CD14-positive monocyte (primary cell): ENCODE results near the gene SLC7A8. TPM values are rescaled to one million over a fixed set of nuclear protein-coding genes. Genes with fewer than 3 reads are reported as not detected.

Experiments used
- DNase-seq, 3 donors: peaks; one replicate each; pipeline ENCODE4 v3.0.0-alpha.2; 2011 to 2022
- H2AFZ ChIP-seq: 2 replicates; pipeline ENCODE4 v1.6.0; 2012; ENCODE audit warnings: mild to moderate bottlenecking, low read depth, low read length, inconsistent platforms; ENCODE audit not compliant: insufficient read depth, poor library complexity, severe bottlenecking
- H3K27ac ChIP-seq, 2 donors: 1 replicate in 1 of 2; 2 replicates in 1 of 2; pipeline ENCODE4 v1.5.1; 2012 to 2013; ENCODE audit warnings: low read length in 2 of 2, control low read depth in 1 of 2, inconsistent platforms in 1 of 2, low read depth in 1 of 2, mild to moderate bottlenecking in 1 of 2
- H3K27me3 ChIP-seq, 2 donors: one replicate each; pipeline versions ENCODE4 v1.6.0 to v1.6.1; 2011 to 2013; ENCODE audit warnings: low read length in 2 of 2; ENCODE audit not compliant: control insufficient read depth in 2 of 2, insufficient read depth in 2 of 2
- H3K36me3 ChIP-seq, 2 donors: replicated peaks in 1 of 2; 1 replicate in 1 of 2; 2 replicates in 1 of 2; pipeline versions ENCODE4 v1.5.1 to v1.6.1; 2012 to 2013; ENCODE audit warnings: low read length in 2 of 2, control low read depth in 1 of 2, inconsistent platforms in 1 of 2, mild to moderate bottlenecking in 1 of 2; ENCODE audit not compliant: insufficient read depth in 2 of 2, control insufficient read depth in 1 of 2
- H3K4me1 ChIP-seq, 2 donors: 1 replicate in 1 of 2; 2 replicates in 1 of 2; pipeline versions ENCODE4 v1.5.1 to v1.6.1; 2012 to 2013; ENCODE audit warnings: low read length in 2 of 2, control low read depth in 1 of 2, inconsistent platforms in 1 of 2, mild to moderate bottlenecking in 1 of 2, moderate library complexity in 1 of 2; ENCODE audit not compliant: insufficient read depth in 2 of 2, control insufficient read depth in 1 of 2
- H3K4me2 ChIP-seq: replicated peaks from 2 replicates; pipeline ENCODE3; 2012; ENCODE audit warnings: low read length, moderate library complexity, mild to moderate bottlenecking; ENCODE audit not compliant: poor library complexity, severe bottlenecking; ENCODE audit errors: extremely low read depth
- H3K4me3 ChIP-seq, 3 experiments: fragments of 200-600 bp in 1 of 3; sonication (generic) in 1 of 3; replicated peaks in 1 of 3; 1 replicate in 2 of 3; 2 replicates in 1 of 3; pipeline ENCODE4 v1.5.1; 2011 to 2013; ENCODE audit warnings: low read length in 3 of 3, mild to moderate bottlenecking in 3 of 3, control low read depth in 2 of 3, low read depth in 2 of 3, inconsistent platforms in 1 of 3, moderate library complexity in 1 of 3
- H3K79me2 ChIP-seq: 2 replicates; pipeline ENCODE4 v1.6.0; 2012; ENCODE audit warnings: mild to moderate bottlenecking, control low read depth, inconsistent platforms, low read length, moderate library complexity; ENCODE audit not compliant: insufficient read depth
- H3K9ac ChIP-seq: 2 replicates; pipeline ENCODE4 v1.6.0; 2017; ENCODE audit warnings: low read length, mild to moderate bottlenecking; ENCODE audit not compliant: insufficient read depth, poor library complexity, severe bottlenecking
- H3K9me3 ChIP-seq, 2 donors: replicated peaks in 1 of 2; 1 replicate in 1 of 2; 2 replicates in 1 of 2; pipeline versions ENCODE4 v1.5.1 to v1.6.1; 2012 to 2013; ENCODE audit warnings: low read length in 2 of 2, control low read depth in 1 of 2; ENCODE audit not compliant: control insufficient read depth in 1 of 2, insufficient read depth in 1 of 2
- H4K20me1 ChIP-seq: 2 replicates; pipeline ENCODE4 v1.6.0; 2012; ENCODE audit warnings: mild to moderate bottlenecking, low read length, control low read depth, moderate library complexity; ENCODE audit not compliant: insufficient read depth
- H3K27ac Mint-ChIP-seq, 7 donors: one replicate each; pipeline ENCODE4 v1.8.0; 2020; ENCODE audit warnings: mild to moderate bottlenecking in 7 of 7, mixed read lengths in 7 of 7, moderate library complexity in 6 of 7, inconsistent platforms in 2 of 7
- H3K27me3 Mint-ChIP-seq, 3 donors: one replicate each; pipeline ENCODE4 v1.8.0; 2021 to 2022; ENCODE audit warnings: low read depth in 3 of 3, mild to moderate bottlenecking in 3 of 3, mixed read lengths in 3 of 3, moderate library complexity in 3 of 3, inconsistent platforms in 1 of 3
- H3K36me3 Mint-ChIP-seq, 2 donors: one replicate each; pipeline ENCODE4 v1.8.0; 2020; ENCODE audit warnings: mixed read lengths in 2 of 2, inconsistent platforms in 1 of 2, mild to moderate bottlenecking in 1 of 2
- H3K4me1 Mint-ChIP-seq: one replicate; pipeline ENCODE4 v1.8.0; 2020; ENCODE audit warnings: mild to moderate bottlenecking, mixed read lengths
- H3K4me3 Mint-ChIP-seq, 2 donors: one replicate each; pipeline ENCODE4 v1.8.0; 2020; ENCODE audit warnings: mild to moderate bottlenecking in 2 of 2, mixed read lengths in 2 of 2, moderate library complexity in 1 of 2
- H3K9me3 Mint-ChIP-seq, 7 donors: one replicate each; pipeline ENCODE4 v1.8.0; 2020 to 2022; ENCODE audit warnings: mixed read lengths in 7 of 7, mild to moderate bottlenecking in 6 of 7, moderate library complexity in 6 of 7, inconsistent platforms in 2 of 7
- CTCF ChIP-seq: fragments of 200-600 bp; IDR thresholded peaks from one replicate; pipeline ENCODE4 v1.8.0; 2022; ENCODE audit warnings: antibody characterized with exemption, mild to moderate bottlenecking
- WGBS: methylation state at CpG from one replicate; pipeline ENCODE4 v1.1.5; 2013; ENCODE audit warnings: missing lambda C conversion rate; ENCODE audit not compliant: insufficient coverage; 5-methylcytosine and 5-hydroxymethylcytosine counted together
- intact Hi-C, 2 donors: fragments of 100-400 bp; cut with micrococcal nuclease; formaldehyde crosslinking; loops; one replicate each; pipeline versions ENCODE4 v1.15.0 to v1.15.1; 2023
- polyA plus RNA-seq, 3 donors: library from polyadenylated mRNA; depleted of rRNA in 1 of 3; unstranded in 2 of 3; stranded (reverse) in 1 of 3; fragments of 300-500 nt in 2 of 3; fragments of >200 nt in 1 of 3; fragmentation: Illumina TruSeq in 2 of 3; gene quantifications; 1 replicate in 2 of 3; 2 replicates in 1 of 3; pipeline ENCODE4 v1.2.3, GENCODE V29; 2012 to 2021

The SLC7A8 gene
- polyA plus RNA-seq, 3 donors, result 0.05 to 0.53 (median 0.25) TPM

- no peaks in the 10 kb centered on the region for H3K4me1 Mint-ChIP-seq
- H3K9ac ChIP-seq, result no peak overlapping the region
- H3K27ac Mint-ChIP-seq, result no peak overlapping the region
- no peaks in the 10 kb centered on the region for H3K79me2 ChIP-seq
- DNase-seq, result no peak
- no peak overlapping the region for H3K4me3 ChIP-seq
- no peak overlapping the region for H3K27ac ChIP-seq
- no CpG with 5 or more reads among the region's 2 CpGs for WGBS
- no peak overlapping the region for H3K4me3 Mint-ChIP-seq
- H2AFZ ChIP-seq, result no peak overlapping the region
- H3K4me2 ChIP-seq, result no peak overlapping the region
- no peaks in the 10 kb centered on the region for H3K9me3 ChIP-seq
- no peaks in the 10 kb centered on the region for H3K36me3 Mint-ChIP-seq
- H3K4me1 ChIP-seq, result no peaks in the 10 kb centered on the region
- H3K36me3 ChIP-seq, result no peaks in the 10 kb centered on the region
- no peak for TF ChIP-seq CTCF
- intact Hi-C loops, result no loop called here
- H3K9me3 Mint-ChIP-seq, result no peaks in the 10 kb centered on the region
- H4K20me1 ChIP-seq, result no peaks in the 10 kb centered on the region
- no peaks in the 10 kb centered on the region for H3K27me3 ChIP-seq
- H3K27me3 Mint-ChIP-seq, result peaks cover 0 to 3% (median 1%) of the 10 kb centered on the region in 3 donors
Measured at GRCh38 chr14:23139874-23140273, 43.6 kb downstream of the SLC7A8 start.

- Histone ChIP-seq H3K36me3 (no peaks in the 10 kb centered on the region), H3K9ac (no peak overlapping the region), H3K79me2 (no peaks in the 10 kb centered on the region), H3K4me1 (no peaks in the 10 kb centered on the region), H3K27ac (no peak overlapping the region), H3K9me3 (no peaks in the 10 kb centered on the region), H4K20me1 (no peaks in the 10 kb centered on the region), H3K4me2 (no peak overlapping the region), H3K4me3 (no peak overlapping the region), H3K27me3 (no peaks in the 10 kb centered on the region), H2AFZ (no peak overlapping the region)
- Mint-ChIP-seq H3K27me3 (peaks cover 0 to 1% (median 1%) of the 10 kb centered on the region in 3 donors), H3K36me3 (no peaks in the 10 kb centered on the region), H3K9me3 (no peaks in the 10 kb centered on the region), H3K4me3 (no peak overlapping the region), H3K27ac (no peak overlapping the region), H3K4me1 (no peaks in the 10 kb centered on the region)
- no peak for DNase-seq
- WGBS, result 94% methylated on average over 2 of the region's 6 CpGs
- TF ChIP-seq CTCF, result no peak
- intact Hi-C loops, result no loop called here
Measured at GRCh38 chr14:23137813-23138535, 45.5 kb downstream of the SLC7A8 start.
